H9 (cell line): ENCODE measurements around the gene NMT1. TPM values are rescaled to one million over a fixed set of nuclear protein-coding genes. Genes with fewer than 3 reads are reported as not detected.

Experiments
- DNase-seq: peaks from one replicate; pipeline ENCODE4 v3.0.0-alpha.2; 2017
- H2AFZ ChIP-seq: one replicate; pipeline ENCODE4 v1.6.1; 2013; ENCODE audit warnings: mild to moderate bottlenecking, low read length, control low read depth, moderate library complexity
- H2AK5ac ChIP-seq: 2 replicates; pipeline ENCODE4 v1.6.1; 2013; ENCODE audit warnings: low read length, control low read depth, mixed read lengths; ENCODE audit not compliant: insufficient read length
- H2BK120ac ChIP-seq: one replicate; pipeline ENCODE4 v1.6.1; 2013; ENCODE audit warnings: low read depth, mild to moderate bottlenecking, low read length, control low read depth, inconsistent platforms; ENCODE audit not compliant: poor library complexity, severe bottlenecking
- H2BK12ac ChIP-seq: 2 replicates; pipeline ENCODE4 v1.6.1; 2013; ENCODE audit warnings: low read length, control low read depth, mixed read lengths, low read depth; ENCODE audit not compliant: insufficient read length
- H2BK15ac ChIP-seq: 2 replicates; pipeline ENCODE4 v1.6.1; 2013; ENCODE audit warnings: low read depth, low read length, control low read depth
- H2BK20ac ChIP-seq: one replicate; pipeline ENCODE4 v1.6.1; 2013; ENCODE audit warnings: low read depth, mild to moderate bottlenecking, low read length, control low read depth, inconsistent platforms; ENCODE audit not compliant: poor library complexity, severe bottlenecking
- H2BK5ac ChIP-seq: 2 replicates; pipeline ENCODE4 v1.6.1; 2013; ENCODE audit warnings: low read length, control low read depth, mixed read lengths; ENCODE audit not compliant: insufficient read length
- H3K14ac ChIP-seq: 2 replicates; pipeline ENCODE4 v1.6.1; 2013; ENCODE audit warnings: low read length, control low read depth; ENCODE audit not compliant: insufficient read depth
- H3K18ac ChIP-seq: 2 replicates; pipeline ENCODE4 v1.6.1; 2013; ENCODE audit warnings: low read depth, mild to moderate bottlenecking, mixed read lengths, low read length, control low read depth; ENCODE audit not compliant: insufficient read length
- H3K23ac ChIP-seq: 2 replicates; pipeline ENCODE4 v1.6.1; 2013; ENCODE audit warnings: low read length, control low read depth, mixed read lengths, low read depth; ENCODE audit not compliant: insufficient read length
- H3K23me2 ChIP-seq: 2 replicates; pipeline ENCODE4 v1.6.1; 2013; ENCODE audit warnings: low read depth, mild to moderate bottlenecking, mixed read lengths, low read length, control low read depth; ENCODE audit not compliant: insufficient read length, poor library complexity, severe bottlenecking
- H3K27ac ChIP-seq: 2 replicates; pipeline ENCODE4 v1.5.1; 2013; ENCODE audit warnings: low read length, control low read depth, mixed read lengths, low read depth; ENCODE audit not compliant: insufficient read length
- H3K27me3 ChIP-seq: 2 replicates; pipeline ENCODE4 v1.6.1; 2013; ENCODE audit warnings: low read length, control low read depth, inconsistent platforms; ENCODE audit not compliant: insufficient read depth
- H3K4ac ChIP-seq: 2 replicates; pipeline ENCODE4 v1.6.1; 2013; ENCODE audit warnings: low read depth, mild to moderate bottlenecking, control low read depth, inconsistent platforms, low read length, moderate library complexity
- H3K4me1 ChIP-seq: 2 replicates; pipeline ENCODE4 v1.6.1; 2013; ENCODE audit warnings: low read length, control low read depth, inconsistent platforms; ENCODE audit not compliant: insufficient read depth
- H3K4me2 ChIP-seq: 2 replicates; pipeline ENCODE4 v1.6.1; 2013; ENCODE audit warnings: low read length, control low read depth, mixed read lengths; ENCODE audit not compliant: insufficient read length, insufficient read depth
- H3K56ac ChIP-seq: 2 replicates; pipeline ENCODE4 v1.6.1; 2013; ENCODE audit warnings: low read depth, mild to moderate bottlenecking, mixed read lengths, low read length, control low read depth; ENCODE audit not compliant: insufficient read length
- H3K79me1 ChIP-seq: 2 replicates; pipeline ENCODE4 v1.6.1; 2013; ENCODE audit warnings: low read depth, mild to moderate bottlenecking, moderate library complexity, low read length, control low read depth, inconsistent platforms; ENCODE audit not compliant: insufficient read depth, poor library complexity, severe bottlenecking
- H3K79me2 ChIP-seq: 2 replicates; pipeline ENCODE4 v1.6.1; 2013; ENCODE audit warnings: low read length, control low read depth, inconsistent platforms; ENCODE audit not compliant: insufficient read depth
- H3K9ac ChIP-seq: 2 replicates; pipeline ENCODE4 v1.6.1; 2013; ENCODE audit warnings: low read length, control low read depth, mixed read lengths; ENCODE audit not compliant: insufficient read length; ENCODE audit errors: extremely low read depth
- H3K9me3 ChIP-seq: one replicate; pipeline ENCODE4 v1.6.1; 2013; ENCODE audit warnings: low read depth, low read length, inconsistent platforms; ENCODE audit not compliant: control insufficient read depth
- H3T11ph ChIP-seq: one replicate; pipeline ENCODE4 v1.6.1; 2013; ENCODE audit warnings: mild to moderate bottlenecking, low read length, control low read depth, inconsistent platforms
- H4K20me1 ChIP-seq: one replicate; pipeline ENCODE4 v1.6.1; 2013; ENCODE audit not compliant: control insufficient read depth, insufficient read length, insufficient read depth
- H4K5ac ChIP-seq: 2 replicates; pipeline ENCODE4 v1.6.1; 2013; ENCODE audit warnings: low read depth, mild to moderate bottlenecking, mixed read lengths, low read length, control low read depth; ENCODE audit not compliant: insufficient read length
- H4K8ac ChIP-seq: replicated peaks from 2 replicates; pipeline ENCODE4 v1.6.1; 2013; ENCODE audit warnings: low read length, control low read depth, mixed read lengths, low read depth; ENCODE audit not compliant: insufficient read length
- H4K91ac ChIP-seq: 2 replicates; pipeline ENCODE4 v1.6.1; 2013; ENCODE audit warnings: low read depth, mild to moderate bottlenecking, moderate library complexity, mixed read lengths, low read length, control low read depth; ENCODE audit not compliant: insufficient read length
- H3K27ac Mint-ChIP-seq, 3 experiments: 2 replicates in 2 of 3; 3 replicates in 1 of 3; pipeline ENCODE4 v1.8.0; 2020 to 2021; ENCODE audit warnings: mixed read lengths in 3 of 3, mild to moderate bottlenecking in 1 of 3, moderate library complexity in 1 of 3
- H3K27me3 Mint-ChIP-seq: 2 replicates; pipeline ENCODE4 v1.8.0; 2021; ENCODE audit warnings: low read depth, mild to moderate bottlenecking, moderate library complexity, mixed read lengths
- H3K36me3 Mint-ChIP-seq, 3 experiments: 2 replicates in 2 of 3; 3 replicates in 1 of 3; pipeline ENCODE4 v1.8.0; 2020 to 2021; ENCODE audit warnings: low read depth in 3 of 3, mixed read lengths in 3 of 3; ENCODE audit not compliant: insufficient read depth in 1 of 3
- H3K4me1 Mint-ChIP-seq, 2 experiments: 2 replicates each; pipeline ENCODE4 v1.8.0; 2020; ENCODE audit warnings: mixed read lengths in 2 of 2
- H3K4me3 Mint-ChIP-seq, 2 experiments: 2 replicates in 1 of 2; 3 replicates in 1 of 2; pipeline ENCODE4 v1.8.0; 2020 to 2021; ENCODE audit warnings: mild to moderate bottlenecking in 2 of 2, mixed read lengths in 2 of 2, moderate library complexity in 1 of 2
- H3K9me3 Mint-ChIP-seq, 2 experiments: 2 replicates in 1 of 2; 3 replicates in 1 of 2; pipeline ENCODE4 v1.8.0; 2020; ENCODE audit warnings: mild to moderate bottlenecking in 2 of 2, mixed read lengths in 2 of 2, moderate library complexity in 1 of 2
- CTCF ChIP-seq: fragments of 200-600 bp; sonication (generic); conservative IDR thresholded peaks from 3 replicates; pipeline ENCODE4 v1.8.0; 2021; ENCODE audit warnings: antibody characterized with exemption, mild to moderate bottlenecking
- WGBS: extraction: QIAGEN DNeasy Blood & Tissue Kit; methylation state at CpG from one replicate; pipeline ENCODE4 v1.1.7; 2013; ENCODE audit warnings: missing lambda C conversion rate, low lambda C conversion rate, mixed read lengths; ENCODE audit not compliant: insufficient read length; ENCODE audit errors: extremely low coverage; 5-methylcytosine and 5-hydroxymethylcytosine counted together
- total RNA-seq: library from RNA; stranded (reverse); gene quantifications from 2 replicates; pipeline ENCODE4 v1.2.1, GENCODE V29; 2021

Gene NMT1
- total RNA-seq, 1 experiment from 2014 or later: 150 TPM

- Histone ChIP-seq H3K9me3 (no peaks in the 10 kb centered on the region), H3K4ac (no peak overlapping the region), H3K18ac (no peak overlapping the region), H2BK15ac (no peak overlapping the region), H3K79me2 (no peaks in the 10 kb centered on the region; the same call in 1 of the 2 replicates), H4K8ac (no peak overlapping the region), H3K4me1 (no peaks in the 10 kb centered on the region), H2BK12ac (no peak overlapping the region), H4K5ac (no peak overlapping the region), H3K56ac (no peak overlapping the region), H2BK20ac (no peak overlapping the region), H2AFZ (no peak overlapping the region), H3K14ac (no peak overlapping the region), H3K23ac (no peak overlapping the region), H3K9ac (no peak overlapping the region), H4K91ac (no peak overlapping the region), H4K20me1 (no peaks in the 10 kb centered on the region), H3T11ph (no peak overlapping the region), H2BK120ac (no peak overlapping the region), H3K79me1 (no peaks in the 10 kb centered on the region), H3K23me2 (no peaks in the 10 kb centered on the region), H2BK5ac (no peak overlapping the region), H2AK5ac (no peak overlapping the region), H3K4me2 (no peak overlapping the region), H3K27me3 (no peaks in the 10 kb centered on the region), H3K27ac (no peak overlapping the region)
- Mint-ChIP-seq H3K9me3 (no peaks in the 10 kb centered on the region), H3K36me3 (peaks cover 42 to 93% (median 82%) of the 10 kb centered on the region in 3 experiments), H3K27ac (peak overlapping the region in 2 of 3 experiments; percentile 18 to 72; a peak in 1 of 7 replicates), H3K4me1 (peaks cover 0 to 7% of the 10 kb centered on the region in 2 experiments; a peak in 2 of 4 replicates), H3K4me3 (no peak overlapping the region), H3K27me3 (no peaks in the 10 kb centered on the region)
- TF ChIP-seq CTCF: no peak
- no CpG with 5 or more reads among the region's 9 CpGs for WGBS
- no peak for DNase-seq
Observed at GRCh38 chr17:45101546-45101882, 40.4 kb downstream of the NMT1 start.
